GM04503 (cell line): Measurements from ENCODE around the gene PYGM.

Experiments
- DNase-seq: peaks from one replicate; pipeline ENCODE4 v3.0.0-alpha.2; 2012; ENCODE audit warnings: low read depth

The PYGM gene

DNA sequence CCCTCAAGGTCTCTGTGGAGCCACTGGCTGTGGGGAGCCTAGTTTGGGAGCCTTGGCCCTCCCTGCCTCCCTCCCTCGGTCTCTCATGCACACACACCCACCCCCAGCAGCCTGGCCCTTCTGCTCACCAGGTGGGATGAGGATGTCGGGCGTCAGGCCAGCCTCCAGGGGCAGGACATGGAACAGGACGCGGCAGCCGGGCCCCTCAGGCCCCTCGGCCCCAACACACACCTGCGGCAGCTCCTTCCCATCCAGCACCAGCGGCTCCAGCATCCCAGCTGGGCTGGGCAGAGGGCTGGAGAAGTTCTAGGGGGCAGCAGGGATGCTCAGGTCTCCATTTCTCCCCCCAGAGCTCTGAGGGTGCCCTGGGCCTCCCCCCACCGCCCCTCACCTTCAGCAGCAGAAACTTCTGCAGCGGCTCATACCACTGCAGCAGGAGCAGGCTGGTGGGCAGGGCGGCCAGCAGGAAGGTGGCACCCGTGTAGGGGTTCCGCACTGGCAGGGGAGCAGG lies 32.1 kb upstream of the PYGM start:
- no peak for DNase-seq

DNA sequence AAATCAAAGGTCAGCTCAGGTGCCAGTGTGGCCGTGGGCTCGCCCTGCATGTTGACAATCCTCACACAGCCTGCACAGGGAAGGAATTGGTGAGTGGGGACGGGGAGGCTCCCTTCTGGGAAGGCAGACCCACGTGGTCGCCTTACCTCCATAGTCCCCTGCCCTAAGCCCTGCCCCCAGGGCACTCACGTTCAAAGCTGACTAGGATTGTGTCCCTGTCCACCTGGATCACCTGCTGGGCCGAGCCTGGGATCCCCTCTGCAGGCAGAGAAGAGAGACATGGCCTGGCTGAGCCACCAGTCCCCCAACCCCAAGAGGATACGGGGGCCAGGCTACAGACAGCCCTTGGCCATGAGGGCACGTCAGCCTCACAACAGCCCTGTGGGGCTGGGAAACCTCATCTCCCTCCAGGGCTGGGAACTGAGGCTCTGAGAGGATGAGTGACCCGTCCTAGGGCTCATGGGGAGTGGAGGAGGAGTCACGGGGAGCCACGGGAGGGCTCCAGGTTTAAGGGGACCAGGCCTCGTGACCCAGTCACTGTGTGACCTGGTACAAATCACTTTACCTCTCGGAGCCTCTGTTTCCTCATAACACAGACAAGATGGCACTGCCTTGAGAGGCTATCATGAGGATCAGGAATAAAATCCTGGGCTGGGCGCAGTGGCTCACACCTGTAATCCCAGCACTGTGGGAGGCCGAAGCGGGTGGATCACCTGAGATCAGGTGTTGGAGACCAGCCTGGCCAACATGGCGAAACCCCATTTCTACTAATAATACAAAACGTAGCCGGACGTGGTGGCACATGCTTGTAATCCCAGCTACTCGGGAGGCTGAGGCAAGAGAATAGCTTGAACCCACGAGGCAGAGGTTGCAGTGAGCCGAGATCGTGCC lies 30.7 kb upstream of the PYGM start:
- DNase-seq, result no peak

DNA sequence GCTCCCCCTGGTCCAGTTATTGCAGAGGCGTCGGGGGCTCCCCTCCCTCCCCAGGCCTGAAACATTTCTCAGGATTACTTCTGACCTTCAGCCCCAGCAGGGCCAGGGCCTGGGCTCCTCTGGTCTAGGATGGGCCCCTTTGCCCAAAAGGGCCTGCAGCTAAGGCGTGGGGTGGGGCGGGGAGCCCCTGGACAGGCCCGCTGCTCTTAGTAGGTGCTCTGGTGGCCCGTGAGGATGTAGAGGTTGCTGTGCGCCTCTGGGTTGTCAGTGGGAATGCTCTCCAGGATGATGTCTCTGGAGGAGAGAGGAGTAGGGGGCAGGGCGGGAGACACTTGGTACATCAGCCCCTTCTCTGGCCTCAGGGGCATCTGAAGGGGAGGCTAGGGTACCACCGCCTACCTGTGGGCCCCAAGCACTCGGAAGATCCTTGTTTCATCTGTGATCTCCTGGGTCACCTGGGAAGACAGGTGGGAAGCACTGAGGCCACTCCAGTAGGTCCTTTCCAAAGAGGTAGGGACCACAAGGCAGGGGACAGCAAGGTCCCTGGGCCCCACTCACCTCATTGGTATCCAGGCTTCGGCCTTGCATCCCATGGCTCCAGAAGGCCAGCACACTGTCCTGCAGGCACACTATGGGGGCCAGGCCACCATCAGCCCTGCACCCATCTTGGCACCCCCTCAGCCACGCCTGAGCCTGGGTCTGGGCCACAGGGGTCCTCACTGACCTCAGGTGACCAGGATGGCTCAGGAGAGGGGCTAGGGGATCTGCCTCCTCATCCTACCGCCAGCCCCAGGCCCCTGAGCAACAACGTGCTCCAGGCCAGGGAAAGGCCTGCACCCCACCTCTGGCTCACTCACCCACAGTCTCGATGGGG lies 29.8 kb upstream of the PYGM start:
- DNase-seq, result no peak

DNA sequence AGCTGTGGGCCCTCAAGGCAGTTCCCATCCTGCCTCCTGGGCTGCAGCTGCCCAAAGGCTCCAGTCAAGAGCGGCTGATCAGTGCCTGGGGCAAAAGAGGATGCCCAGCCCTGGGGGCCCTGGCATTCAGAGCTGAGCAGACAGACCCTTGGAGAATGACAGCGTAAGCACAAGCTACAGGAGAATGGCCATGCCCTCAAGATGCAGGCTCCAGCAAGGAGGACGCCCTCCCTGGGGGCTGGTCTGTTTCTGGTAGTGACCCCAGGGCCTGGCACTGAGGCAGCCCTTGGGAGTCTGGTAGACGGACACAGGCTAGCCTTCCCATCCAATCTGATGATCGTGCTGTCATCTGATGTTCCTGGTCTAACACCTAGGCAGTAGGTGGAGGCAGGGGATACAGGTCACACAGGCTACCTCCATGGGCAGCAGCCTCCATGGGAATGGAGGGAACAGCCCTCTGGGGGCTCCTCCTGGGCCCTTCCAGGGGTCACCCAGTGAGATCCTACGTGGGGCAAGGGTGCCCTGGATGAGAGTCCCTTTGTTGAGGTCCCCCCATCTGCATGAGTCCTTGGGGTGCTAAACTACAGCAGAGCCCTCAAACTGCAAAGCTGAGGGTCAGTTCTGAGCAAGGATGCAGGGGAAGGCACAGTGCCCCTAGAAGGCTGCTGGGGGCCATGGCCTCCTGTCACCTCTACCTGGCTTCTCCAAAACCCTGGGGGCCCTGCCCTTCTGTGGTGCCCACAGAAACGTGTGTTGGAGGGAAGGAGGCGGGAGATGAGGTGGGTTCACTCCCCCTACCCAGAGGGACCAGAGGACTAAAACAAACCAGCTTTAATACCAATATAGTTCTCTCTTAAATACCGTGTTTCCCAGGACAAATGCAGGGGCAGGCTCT lies 28.8 kb upstream of the PYGM start:
- DNase-seq, result no peak

DNA sequence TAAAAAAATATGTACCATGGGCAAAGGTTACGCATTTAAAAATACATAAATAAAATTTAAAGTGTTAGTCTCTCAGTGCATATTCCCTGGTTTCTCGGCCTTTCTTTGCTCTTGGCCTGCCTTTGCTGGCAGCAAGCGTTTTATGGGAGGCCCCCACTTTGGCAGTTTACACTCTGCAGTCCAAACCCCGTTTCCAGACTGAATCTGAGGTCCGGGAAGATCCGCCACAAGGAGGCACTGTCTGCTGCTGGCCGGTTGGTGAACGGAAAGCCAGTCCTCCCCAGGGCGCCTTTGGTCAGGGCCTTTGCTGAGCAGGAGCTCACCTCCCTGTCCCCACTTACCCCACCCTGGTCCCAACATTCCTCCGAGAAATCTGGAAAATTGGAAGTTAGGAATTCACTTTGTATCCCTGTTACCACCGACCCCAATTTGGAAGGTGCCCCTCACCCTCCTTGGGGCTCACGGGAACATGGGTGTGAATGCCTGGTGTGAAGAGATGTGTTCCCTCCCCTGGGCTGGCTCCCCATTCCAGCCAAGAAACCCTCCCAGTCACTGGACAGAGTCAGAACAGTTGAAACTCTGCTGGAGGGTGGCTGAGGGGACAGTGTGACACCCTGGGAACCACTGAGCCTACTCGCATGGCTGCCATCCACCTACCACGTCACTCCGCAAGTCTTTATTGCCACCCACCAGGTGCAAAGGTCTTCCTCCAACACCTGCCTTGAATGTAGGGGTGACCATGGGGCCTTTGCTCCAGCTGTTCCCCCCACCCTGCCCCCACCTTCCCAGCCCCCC lies 27.9 kb upstream of the PYGM start:
- DNase-seq, result no peak

DNA sequence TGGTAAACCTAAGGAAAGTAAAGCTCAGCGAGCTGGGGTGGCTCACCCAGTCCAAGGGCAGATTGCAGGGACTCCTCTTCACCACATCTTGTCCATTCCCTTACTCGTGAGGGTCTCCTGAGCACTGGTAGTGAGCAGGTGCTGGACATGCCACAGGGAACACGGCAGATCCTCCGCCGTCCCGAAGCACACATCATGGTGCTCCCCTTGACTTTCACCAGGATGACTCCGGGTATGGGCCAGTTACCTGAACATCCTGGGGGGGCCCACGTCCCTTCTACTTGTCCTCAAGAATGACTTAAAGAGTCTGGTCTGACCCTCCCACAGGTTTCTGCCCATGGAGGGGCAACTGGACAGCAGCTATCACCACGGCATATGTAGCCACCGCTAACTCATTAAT lies 26.5 kb upstream of the PYGM start:
- DNase-seq, result no peak

DNA sequence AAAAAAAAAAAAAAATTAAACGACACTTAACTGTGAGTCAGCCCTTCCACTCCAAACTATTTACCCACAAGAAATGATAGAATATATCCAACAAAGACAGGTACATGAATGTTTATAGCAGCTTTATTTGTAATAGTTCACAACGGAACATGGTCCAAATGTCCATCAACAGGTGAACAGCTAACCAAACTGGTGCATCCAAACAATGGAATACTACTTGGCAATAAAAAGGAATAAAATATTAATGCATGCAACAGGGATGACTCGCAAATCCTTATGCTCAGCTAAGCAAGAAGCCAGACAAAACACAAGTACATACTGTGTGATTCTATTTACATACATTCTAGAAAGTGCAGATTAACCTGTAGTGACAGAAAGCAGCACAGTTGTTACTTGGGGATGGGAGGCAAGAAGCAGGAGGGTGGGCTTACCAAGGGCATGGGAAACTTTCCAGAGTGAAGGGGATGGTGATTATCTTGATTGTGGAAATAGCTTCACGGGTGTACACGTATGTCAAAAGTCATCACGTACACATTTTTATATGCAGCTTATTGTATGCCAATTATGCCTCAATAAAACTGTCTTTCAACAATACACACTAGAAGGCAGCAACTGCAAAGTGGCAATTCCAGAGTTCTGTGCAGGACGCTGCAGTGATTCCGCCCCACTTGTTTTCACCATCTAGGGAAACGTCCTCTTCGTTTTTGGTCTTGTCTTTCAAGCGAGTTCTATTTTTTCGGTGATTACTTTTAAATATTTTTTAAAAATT lies 25.2 kb upstream of the PYGM start:
- DNase-seq, result no peak

DNA sequence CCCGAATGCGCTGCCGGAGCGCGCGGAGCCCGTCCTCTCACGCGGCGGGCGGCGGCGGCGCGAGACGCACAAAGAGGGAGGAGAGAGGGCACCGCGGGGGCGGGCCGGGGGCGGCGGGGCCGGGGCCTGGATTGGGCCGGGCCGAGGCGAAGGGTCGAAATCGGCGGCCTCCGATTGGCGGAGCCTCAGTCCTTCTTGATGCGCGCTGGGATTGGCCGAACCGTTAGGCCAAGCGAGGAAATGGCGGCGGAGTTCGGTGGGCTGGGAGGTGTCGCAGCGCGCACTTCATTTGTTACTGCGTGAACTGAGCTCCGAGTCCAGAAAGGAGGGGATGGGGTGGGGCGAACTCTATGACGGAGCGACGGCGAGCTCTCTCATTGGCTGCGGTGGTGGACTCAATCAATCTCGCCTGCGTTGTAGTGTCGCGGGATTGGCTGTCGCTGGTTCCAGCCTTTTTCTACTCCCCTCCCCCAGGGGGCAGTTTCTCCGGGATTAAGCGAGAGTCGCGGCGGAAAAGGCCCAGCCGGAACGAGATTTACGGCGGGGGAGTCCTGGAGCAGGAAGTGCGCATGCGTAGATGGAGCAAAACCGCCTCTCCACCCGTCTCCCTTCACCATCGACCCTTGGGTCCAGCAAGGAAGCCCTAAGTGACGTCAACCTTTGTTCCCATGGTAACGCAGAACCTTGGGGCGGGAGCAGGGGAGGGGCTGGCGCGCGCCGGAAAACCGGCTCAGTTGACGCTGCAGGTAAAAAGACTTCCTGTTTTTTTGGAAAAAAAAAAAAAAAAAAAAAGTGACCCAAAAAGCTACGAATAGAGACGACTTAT lies 18.9 kb upstream of the PYGM start, which contains the start of gene SF1:
Gene SF1 (minus strand): TSS at position 70 of the 826 bp plus-strand sequence. CDS start 150 bp downstream, outside the sequence.
- peak; percentile 97 for DNase-seq

DNA sequence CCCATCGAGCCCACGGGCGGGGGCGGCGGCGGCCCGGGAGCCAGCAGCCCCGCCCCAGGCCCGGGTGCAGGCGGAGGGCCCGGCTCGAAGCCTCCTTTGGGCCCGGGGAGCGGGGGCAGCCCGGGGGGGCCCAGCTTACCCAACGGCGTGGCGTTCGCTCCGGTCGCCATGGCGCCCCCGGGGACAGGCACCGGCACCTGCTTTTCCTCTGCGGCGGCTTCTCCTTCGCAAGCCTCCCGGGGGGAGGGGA lies 18.4 kb upstream of the PYGM start:
- DNase-seq, result no peak

DNA sequence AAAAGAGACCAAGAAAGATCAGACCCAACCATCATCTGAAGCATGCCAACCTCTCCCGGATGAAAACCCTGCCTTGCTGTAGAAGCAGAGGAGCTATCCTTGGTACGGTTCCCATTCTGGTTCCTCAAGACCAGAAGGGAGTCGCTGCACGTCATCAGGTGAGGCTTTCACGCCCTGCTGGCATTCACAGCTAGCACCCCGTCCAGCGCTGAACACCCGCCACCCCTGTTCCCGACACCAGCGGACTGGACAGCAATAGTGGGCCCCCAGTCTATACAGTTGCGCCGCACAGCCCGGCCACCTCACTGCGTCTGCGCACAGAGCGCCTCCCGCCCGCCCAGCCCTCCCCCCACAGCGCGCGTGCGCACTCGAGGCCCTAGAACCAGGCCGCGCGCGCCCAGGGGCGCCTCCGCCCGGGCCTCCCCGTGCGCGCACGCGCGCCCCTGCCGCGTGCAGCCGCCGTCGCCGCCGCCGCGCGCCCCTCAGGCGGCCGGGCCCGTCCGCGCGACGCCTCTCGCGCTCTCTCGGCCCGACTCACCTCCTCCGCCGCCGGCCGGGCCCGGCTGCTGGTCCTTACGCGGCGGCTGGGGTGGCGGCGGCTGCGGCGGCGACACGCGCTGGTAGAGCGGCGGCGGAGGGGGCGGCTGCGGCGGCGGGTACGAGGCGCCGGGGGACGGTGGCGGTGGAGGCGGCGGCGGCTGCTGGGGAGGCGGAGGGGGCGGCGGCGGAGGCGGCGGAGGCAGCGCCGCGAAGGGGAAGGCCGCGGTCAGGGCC lies 17.9 kb upstream of the PYGM start:
- peak; percentile 36 for DNase-seq

DNA sequence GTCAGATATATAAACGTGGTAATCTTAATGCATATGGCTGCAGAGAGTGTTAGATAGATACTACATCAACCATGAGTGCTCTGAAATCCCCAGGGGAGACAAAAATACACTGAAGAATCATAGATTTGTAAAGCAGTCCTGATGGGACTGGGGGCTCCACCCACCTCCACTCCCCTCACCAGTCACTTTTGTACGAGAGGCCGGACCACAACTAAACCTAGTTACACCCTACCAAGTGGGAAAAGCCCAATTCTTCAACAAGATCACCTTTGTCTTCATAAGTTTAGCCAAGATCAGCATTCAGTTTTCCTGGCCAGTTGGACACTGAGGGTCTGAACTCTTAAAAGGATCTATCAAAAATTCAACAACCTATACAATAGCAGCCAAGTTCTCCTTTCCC lies 17.1 kb upstream of the PYGM start:
- DNase-seq, result no peak

DNA sequence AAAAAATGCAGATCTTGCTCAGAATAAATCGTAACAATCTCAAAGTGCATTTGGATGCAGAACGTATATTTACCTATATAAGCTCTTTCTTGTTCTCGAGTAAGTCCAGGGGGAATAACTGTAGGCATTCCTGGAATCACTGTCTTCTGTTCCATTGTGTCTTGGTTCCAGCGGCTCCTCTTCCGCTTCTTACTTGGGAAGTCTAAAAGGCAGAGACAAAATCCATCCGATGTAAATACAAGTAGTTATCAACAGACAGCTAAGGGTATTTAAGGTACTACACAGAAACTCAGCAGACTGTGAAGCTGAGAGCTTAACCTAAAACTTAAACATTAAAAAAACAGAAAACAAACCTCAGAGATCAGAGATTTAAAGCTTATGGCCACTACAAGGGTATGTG lies 16.7 kb upstream of the PYGM start:
- no peak for DNase-seq

DNA sequence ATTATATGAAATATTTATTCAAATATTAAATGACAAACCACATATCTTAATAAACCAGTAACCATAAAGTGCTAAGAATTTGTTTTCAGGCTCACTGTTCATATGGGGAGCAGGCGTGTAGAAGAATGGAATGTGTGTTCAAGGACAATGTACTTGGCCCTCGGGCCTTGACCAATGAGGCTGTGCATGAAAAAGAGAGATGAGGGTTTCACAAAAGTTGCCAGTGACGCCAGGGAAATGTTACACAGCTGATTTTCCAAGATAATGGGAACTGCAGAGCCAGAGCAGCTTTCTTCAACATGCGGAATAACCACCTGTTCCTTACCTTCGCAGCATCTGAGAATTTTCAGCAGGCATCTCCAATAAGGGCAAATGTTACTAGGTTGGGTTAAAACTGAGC lies 14.4 kb upstream of the PYGM start:
- no peak for DNase-seq

DNA sequence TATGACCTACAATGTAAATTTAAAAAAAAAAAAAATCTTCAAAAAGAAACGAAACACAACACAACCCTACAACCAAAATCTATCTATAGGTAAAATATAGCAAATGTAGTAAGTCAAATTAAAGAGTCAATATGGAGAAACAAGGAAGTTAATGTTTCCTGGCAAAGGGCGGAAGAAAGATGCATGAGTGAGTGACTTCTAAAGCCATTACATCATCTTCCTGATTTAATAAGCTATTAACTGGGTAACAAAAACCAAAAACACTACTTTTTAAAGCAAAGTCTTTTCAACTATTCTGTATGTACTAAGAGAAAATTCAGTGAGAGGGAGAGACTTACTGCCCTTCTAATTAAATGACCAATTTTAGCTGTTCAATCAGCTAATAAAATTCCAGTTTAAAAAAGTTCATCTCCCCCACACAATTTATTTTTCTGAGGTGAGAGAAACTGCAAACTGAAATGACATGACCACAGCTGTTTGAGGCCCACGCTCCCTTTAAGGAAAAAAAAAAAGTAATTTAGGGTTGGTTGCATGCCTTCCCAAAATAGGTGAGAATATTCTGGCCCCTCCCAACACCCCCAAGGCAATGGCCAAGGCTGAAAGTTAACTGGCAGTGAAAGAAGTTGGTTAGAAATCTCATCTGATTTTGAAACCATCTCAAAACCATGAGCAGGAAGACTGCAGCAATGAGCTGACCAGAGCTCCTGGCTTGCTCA lies 12.7 kb upstream of the PYGM start:
- no peak for DNase-seq

DNA sequence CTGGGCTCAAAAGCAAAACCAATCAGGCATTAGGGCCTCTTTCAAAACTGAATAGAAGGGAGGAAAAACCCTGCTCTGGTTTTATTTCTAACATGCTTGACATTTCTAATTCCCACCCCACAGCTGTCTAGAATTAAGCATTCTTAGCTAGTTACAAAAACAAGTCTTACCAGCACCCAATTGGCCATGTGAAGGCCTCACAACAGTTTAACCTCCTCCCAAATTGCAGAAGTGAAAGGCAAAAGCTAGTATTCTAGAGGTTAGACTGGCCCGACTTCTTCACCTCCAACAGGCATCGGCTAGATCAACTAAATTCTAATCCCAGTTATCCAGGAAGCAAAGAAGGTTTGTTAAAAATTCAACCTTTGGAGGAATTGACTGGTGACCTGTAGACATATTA lies 12.1 kb upstream of the PYGM start:
- DNase-seq, result no peak

DNA sequence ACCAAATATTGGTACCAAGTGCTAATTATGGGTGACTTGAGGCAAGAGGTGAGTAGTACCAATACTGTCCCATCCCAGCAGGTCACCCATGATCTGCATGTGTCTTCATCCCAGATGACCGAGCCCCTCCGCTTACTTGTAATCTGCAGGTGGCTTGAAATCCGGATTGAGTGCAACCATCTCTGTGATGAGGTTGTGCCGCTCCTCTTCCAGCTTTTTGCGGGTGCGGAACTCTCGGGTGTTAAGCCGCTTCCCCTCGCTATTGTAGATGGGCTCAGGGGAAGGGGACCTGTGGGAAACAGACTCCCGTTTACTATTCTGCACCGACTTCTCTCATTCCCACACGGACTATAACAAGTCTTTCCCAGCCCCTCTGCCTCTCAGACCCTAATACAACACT lies 10.3 kb upstream of the PYGM start:
- no peak for DNase-seq

DNA sequence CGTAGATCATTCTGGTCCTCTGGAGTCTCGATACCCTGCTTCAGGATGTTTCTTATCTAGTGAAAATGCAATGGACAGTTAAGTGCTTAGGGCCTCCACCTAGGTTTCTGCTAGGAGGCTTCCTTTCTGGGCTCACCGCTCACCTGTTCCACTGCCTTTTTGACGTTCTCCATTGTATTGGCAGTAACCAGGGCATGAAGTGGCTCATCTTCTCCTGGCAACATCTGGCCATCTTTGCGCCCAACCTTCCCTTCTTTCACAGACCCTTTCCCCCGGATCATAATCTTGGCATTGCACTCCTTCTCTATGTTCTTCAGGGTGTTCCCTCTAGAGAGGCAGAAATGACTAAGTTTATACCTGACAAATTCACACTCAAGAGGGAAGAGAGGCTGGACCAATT lies 9.5 kb upstream of the PYGM start:
- no peak for DNase-seq

DNA sequence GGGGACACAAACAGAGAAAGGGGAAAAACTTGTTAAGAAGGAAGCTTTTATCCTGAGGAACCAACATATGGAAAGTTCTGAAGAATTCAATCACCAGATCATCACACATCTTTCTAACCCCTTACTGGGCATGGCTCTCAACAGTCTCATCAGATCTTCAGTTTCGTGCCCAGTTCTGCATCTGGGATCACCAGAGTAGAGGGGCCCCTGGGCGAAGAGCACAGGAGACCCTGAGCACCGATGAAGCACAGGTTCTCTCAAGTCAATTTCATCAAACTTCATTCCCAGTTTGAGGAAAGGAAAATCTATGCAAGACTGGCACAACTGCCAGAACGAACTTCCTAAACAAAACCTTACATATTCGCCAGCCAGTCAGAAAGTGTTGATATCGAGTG lies 8.5 kb upstream of the PYGM start:
- DNase-seq, result no peak
